Mesenchymal stem cell (in vitro differentiated cells and primary cell): ENCODE results near the gene C16orf86.

Experiments used
- DNase-seq: peaks from one replicate; pipeline ENCODE4 v3.0.0-alpha.2; 2013
- H2AFZ ChIP-seq: one replicate; pipeline ENCODE4 v1.6.1; 2013; ENCODE audit warnings: low read depth, mild to moderate bottlenecking, control low read depth, inconsistent platforms, low read length, moderate library complexity
- H2AK5ac ChIP-seq: 2 replicates; pipeline ENCODE4 v1.6.1; 2013; ENCODE audit warnings: low read length, moderate library complexity, mild to moderate bottlenecking, inconsistent platforms; ENCODE audit not compliant: severe bottlenecking
- H2BK120ac ChIP-seq: one replicate; pipeline ENCODE4 v1.6.1; 2013; ENCODE audit warnings: low read depth, mild to moderate bottlenecking, inconsistent platforms, low read length, moderate library complexity
- H2BK12ac ChIP-seq, 2 experiments: one replicate each; pipeline ENCODE4 v1.6.1; 2013; ENCODE audit warnings: inconsistent platforms in 2 of 2, low read length in 2 of 2, mild to moderate bottlenecking in 2 of 2, moderate library complexity in 2 of 2, control low read depth in 1 of 2
- H2BK15ac ChIP-seq: one replicate; pipeline ENCODE4 v1.6.1; 2013; ENCODE audit warnings: mild to moderate bottlenecking, low read depth, inconsistent platforms; ENCODE audit not compliant: poor library complexity, severe bottlenecking
- H2BK5ac ChIP-seq: 2 replicates; pipeline ENCODE4 v1.6.1; 2013; ENCODE audit warnings: low read depth, mild to moderate bottlenecking, low read length, control low read depth, inconsistent platforms; ENCODE audit not compliant: poor library complexity, severe bottlenecking
- H3K14ac ChIP-seq, 2 experiments: one replicate each; pipeline ENCODE4 v1.6.1; 2013; ENCODE audit warnings: inconsistent platforms in 2 of 2, low read length in 2 of 2, control low read depth in 1 of 2, mild to moderate bottlenecking in 1 of 2, moderate library complexity in 1 of 2
- H3K18ac ChIP-seq, 2 experiments: one replicate each; pipeline ENCODE4 v1.6.1; 2013; ENCODE audit warnings: inconsistent platforms in 2 of 2, low read length in 2 of 2, control low read depth in 1 of 2, low read depth in 1 of 2, mild to moderate bottlenecking in 1 of 2
- H3K23ac ChIP-seq, 2 experiments: one replicate each; pipeline ENCODE4 v1.6.1; 2013; ENCODE audit warnings: inconsistent platforms in 2 of 2, low read length in 2 of 2, mild to moderate bottlenecking in 2 of 2, moderate library complexity in 2 of 2, control low read depth in 1 of 2
- H3K27ac ChIP-seq: 2 replicates; pipeline ENCODE4 v1.5.1; 2013; ENCODE audit warnings: mild to moderate bottlenecking, moderate library complexity, low read length, control low read depth, inconsistent platforms; ENCODE audit not compliant: poor library complexity, severe bottlenecking
- H3K27me3 ChIP-seq, 2 experiments: 2 replicates each; pipeline versions ENCODE4 v1.6.1 to v1.7.0; 2013; ENCODE audit warnings: low read length in 2 of 2, mild to moderate bottlenecking in 2 of 2, moderate library complexity in 2 of 2, control low read depth in 1 of 2, inconsistent platforms in 1 of 2; ENCODE audit not compliant: control insufficient read depth in 1 of 2, insufficient read depth in 1 of 2
- H3K36me3 ChIP-seq, 2 experiments: 2 replicates each; pipeline versions ENCODE4 v1.6.1 to v1.7.0; 2013; ENCODE audit warnings: low read length in 2 of 2, control low read depth in 1 of 2, inconsistent platforms in 1 of 2, low read depth in 1 of 2, mild to moderate bottlenecking in 1 of 2; ENCODE audit not compliant: insufficient read depth in 2 of 2, control insufficient read depth in 1 of 2
- H3K4ac ChIP-seq, 2 experiments: one replicate each; pipeline ENCODE4 v1.6.1; 2013; ENCODE audit warnings: inconsistent platforms in 2 of 2, low read length in 2 of 2, mild to moderate bottlenecking in 2 of 2, moderate library complexity in 2 of 2, control low read depth in 1 of 2, low read depth in 1 of 2
- H3K4me1 ChIP-seq: 2 replicates; pipeline ENCODE4 v1.6.1; 2013; ENCODE audit warnings: low read depth, low read length, control low read depth; ENCODE audit not compliant: control insufficient read depth, insufficient read depth
- H3K4me2 ChIP-seq: 2 replicates; pipeline ENCODE4 v1.6.1; 2013; ENCODE audit warnings: low read length, mild to moderate bottlenecking, inconsistent platforms; ENCODE audit not compliant: poor library complexity, severe bottlenecking
- H3K4me3 ChIP-seq, 2 experiments: 2 replicates each; pipeline versions ENCODE4 v1.5.1 to v1.7.0; 2013; ENCODE audit warnings: low read length in 2 of 2, mild to moderate bottlenecking in 2 of 2, control low read depth in 1 of 2, low read depth in 1 of 2; ENCODE audit not compliant: insufficient read depth in 1 of 2
- H3K79me1 ChIP-seq: replicated peaks from 2 replicates; pipeline ENCODE4 v1.6.1; 2013; ENCODE audit warnings: mild to moderate bottlenecking, control low read depth, low read length, inconsistent platforms; ENCODE audit not compliant: poor library complexity, severe bottlenecking
- H3K9ac ChIP-seq: 2 replicates; pipeline ENCODE4 v1.7.0; 2013; ENCODE audit warnings: mild to moderate bottlenecking, low read length, moderate library complexity
- H3K9me3 ChIP-seq: 2 replicates; pipeline ENCODE4 v1.7.0; 2013; ENCODE audit warnings: mild to moderate bottlenecking, low read length; ENCODE audit not compliant: control insufficient read depth
- H4K8ac ChIP-seq: one replicate; pipeline ENCODE4 v1.6.1; 2013; ENCODE audit warnings: inconsistent platforms, mild to moderate bottlenecking, low read length, moderate library complexity
- H4K91ac ChIP-seq: one replicate; pipeline ENCODE4 v1.6.1; 2013; ENCODE audit warnings: mild to moderate bottlenecking, low read length, inconsistent platforms
- WGBS: methylation state at CpG from one replicate; pipeline ENCODE4 v1.1.7; 2013; ENCODE audit warnings: mixed read lengths; 5-methylcytosine and 5-hydroxymethylcytosine counted together

C16orf86 gene

GRCh38 chr16:67645397-67646121, 21.1 kb upstream of the C16orf86 start:
- no peak overlapping the region for H4K91ac ChIP-seq
- H2AFZ ChIP-seq: no peak overlapping the region
- no peak overlapping the region for H3K14ac ChIP-seq
- 78% methylated on average over 15 of the region's 15 CpGs for WGBS
- H2BK15ac ChIP-seq: no peak overlapping the region
- H4K8ac ChIP-seq: no peak overlapping the region
- no peak for DNase-seq
- no peak overlapping the region for H2BK5ac ChIP-seq
- H2AK5ac ChIP-seq: no peak overlapping the region
- H2BK12ac ChIP-seq: no peak overlapping the region
- H3K18ac ChIP-seq: no peak overlapping the region
- H3K79me1 ChIP-seq: no peaks in the 10 kb centered on the region
- H3K23ac ChIP-seq: no peak overlapping the region
- H2BK120ac ChIP-seq: no peak overlapping the region
- H3K4me2 ChIP-seq: no peak overlapping the region
- no peaks in the 10 kb centered on the region for H3K9me3 ChIP-seq
- no peak overlapping the region for H3K9ac ChIP-seq
- H3K4me1 ChIP-seq: peaks cover 8% of the 10 kb centered on the region
- H3K36me3 ChIP-seq: peaks cover 0 to 3% of the 10 kb centered on the region in 2 experiments
- H3K4ac ChIP-seq: no peak overlapping the region
- peaks cover 25 to 63% of the 10 kb centered on the region in 2 experiments for H3K27me3 ChIP-seq
- H3K27ac ChIP-seq: no peak overlapping the region
- H3K4me3 ChIP-seq: no peak overlapping the region

GRCh38 chr16:67647111-67647651, 19.4 kb upstream of the C16orf86 start:
- no peak overlapping the region for H3K14ac ChIP-seq
- H4K8ac ChIP-seq: no peak overlapping the region
- no peak overlapping the region for H3K27ac ChIP-seq
- H2BK120ac ChIP-seq: no peak overlapping the region
- no peak overlapping the region for H2AK5ac ChIP-seq
- WGBS: 83% methylated on average over 15 of the region's 15 CpGs
- H2BK15ac ChIP-seq: no peak overlapping the region
- no peak overlapping the region for H4K91ac ChIP-seq
- H3K18ac ChIP-seq: no peak overlapping the region
- no peak overlapping the region for H3K4me3 ChIP-seq
- peaks cover 8% of the 10 kb centered on the region for H3K4me1 ChIP-seq
- no peak overlapping the region for H3K23ac ChIP-seq
- peaks cover 40 to 79% of the 10 kb centered on the region in 2 experiments for H3K27me3 ChIP-seq
- DNase-seq: no peak
- no peak overlapping the region for H2BK5ac ChIP-seq
- H3K79me1 ChIP-seq: no peaks in the 10 kb centered on the region
- no peak overlapping the region for H3K4me2 ChIP-seq
- H2AFZ ChIP-seq: no peak overlapping the region
- H3K36me3 ChIP-seq: no peaks in the 10 kb centered on the region
- H3K9ac ChIP-seq: no peak overlapping the region
- no peak overlapping the region for H3K4ac ChIP-seq
- no peak overlapping the region for H2BK12ac ChIP-seq
- H3K9me3 ChIP-seq: no peaks in the 10 kb centered on the region

DNA sequence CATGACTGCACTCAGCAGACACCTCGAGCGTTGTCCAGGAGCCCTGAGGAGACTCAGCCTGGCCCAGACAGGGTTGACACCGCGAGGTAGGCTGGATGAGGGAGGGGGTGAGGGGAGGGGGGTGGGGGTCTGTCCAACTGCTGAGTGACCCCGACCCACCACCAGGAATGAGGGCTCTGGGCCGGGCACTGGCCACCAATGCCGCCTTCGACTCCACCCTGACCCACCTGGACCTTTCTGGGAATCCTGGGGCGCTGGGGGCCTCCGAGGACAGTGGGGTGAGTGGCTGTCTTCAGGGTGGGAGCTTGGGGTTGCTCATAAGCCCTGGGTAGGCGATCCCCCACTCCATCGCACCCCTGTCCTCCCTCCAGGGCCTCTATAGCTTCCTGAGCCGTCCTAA, 18.9 kb upstream of the C16orf86 start:
- Histone ChIP-seq H2AK5ac (no peak overlapping the region), H3K27ac (no peak overlapping the region), H2BK5ac (no peak overlapping the region), H4K8ac (no peak overlapping the region), H4K91ac (no peak overlapping the region), H3K79me1 (no peaks in the 10 kb centered on the region), H3K4me2 (no peak overlapping the region), H3K23ac (no peak overlapping the region), H3K27me3 (peaks cover 44 to 83% of the 10 kb centered on the region in 2 experiments), H3K4ac (no peak overlapping the region), H2BK12ac (no peak overlapping the region), H2BK120ac (no peak overlapping the region), H3K9me3 (no peaks in the 10 kb centered on the region), H2BK15ac (no peak overlapping the region), H3K18ac (no peak overlapping the region), H3K36me3 (no peaks in the 10 kb centered on the region), H3K9ac (no peak overlapping the region), H3K4me3 (no peak overlapping the region), H2AFZ (no peak overlapping the region), H3K14ac (no peak overlapping the region), H3K4me1 (peaks cover 11% of the 10 kb centered on the region)
- no peak for DNase-seq
- 95% methylated on average over 4 of the region's 13 CpGs for WGBS

GRCh38 chr16:67648088-67648763, 18.4 kb upstream of the C16orf86 start:
- Histone ChIP-seq H3K9me3 (no peaks in the 10 kb centered on the region), H4K91ac (no peak overlapping the region), H3K4me2 (no peak overlapping the region), H3K18ac (no peak overlapping the region), H3K4ac (no peak overlapping the region), H2BK5ac (no peak overlapping the region), H3K4me1 (peaks cover 15% of the 10 kb centered on the region), H3K4me3 (no peak overlapping the region), H2BK120ac (no peak overlapping the region), H2BK12ac (no peak overlapping the region), H3K79me1 (no peaks in the 10 kb centered on the region), H3K27ac (no peak overlapping the region), H2AK5ac (no peak overlapping the region), H3K9ac (no peak overlapping the region), H2BK15ac (no peak overlapping the region), H3K36me3 (no peaks in the 10 kb centered on the region), H3K23ac (no peak overlapping the region), H3K14ac (no peak overlapping the region), H3K27me3 (peaks cover 44 to 84% of the 10 kb centered on the region in 2 experiments), H2AFZ (no peak overlapping the region), H4K8ac (no peak overlapping the region)
- DNase-seq: no peak
- 58% methylated on average over 60 of the region's 65 CpGs for WGBS
